GM13976 (cell line): ENCODE measurements around the gene SAMD9.

Experiments used
- DNase-seq: peaks from one replicate; pipeline ENCODE4 v3.0.0; 2012; ENCODE audit warnings: low spot score
- in situ Hi-C: fragments of 300-500 bp; cut with MboI; formaldehyde crosslinking; loops from one replicate; pipeline ENCODE4 v1.12.0; 2022; ENCODE audit warnings: low sequenced_read_pairs, mixed read lengths, inconsistent platforms; ENCODE audit not compliant: unreplicated experiment
- TF ChIP-seq, protein P1 (sequence below): IDR thresholded peaks from 2 replicates; pipeline ENCODE4 v1.5.1; 2012; ENCODE audit warnings: borderline replicate concordance, mild to moderate bottlenecking; ENCODE audit not compliant: insufficient read depth; ENCODE audit errors: extremely low read depth, missing control alignments, control extremely low read depth

Gene SAMD9

DNA sequence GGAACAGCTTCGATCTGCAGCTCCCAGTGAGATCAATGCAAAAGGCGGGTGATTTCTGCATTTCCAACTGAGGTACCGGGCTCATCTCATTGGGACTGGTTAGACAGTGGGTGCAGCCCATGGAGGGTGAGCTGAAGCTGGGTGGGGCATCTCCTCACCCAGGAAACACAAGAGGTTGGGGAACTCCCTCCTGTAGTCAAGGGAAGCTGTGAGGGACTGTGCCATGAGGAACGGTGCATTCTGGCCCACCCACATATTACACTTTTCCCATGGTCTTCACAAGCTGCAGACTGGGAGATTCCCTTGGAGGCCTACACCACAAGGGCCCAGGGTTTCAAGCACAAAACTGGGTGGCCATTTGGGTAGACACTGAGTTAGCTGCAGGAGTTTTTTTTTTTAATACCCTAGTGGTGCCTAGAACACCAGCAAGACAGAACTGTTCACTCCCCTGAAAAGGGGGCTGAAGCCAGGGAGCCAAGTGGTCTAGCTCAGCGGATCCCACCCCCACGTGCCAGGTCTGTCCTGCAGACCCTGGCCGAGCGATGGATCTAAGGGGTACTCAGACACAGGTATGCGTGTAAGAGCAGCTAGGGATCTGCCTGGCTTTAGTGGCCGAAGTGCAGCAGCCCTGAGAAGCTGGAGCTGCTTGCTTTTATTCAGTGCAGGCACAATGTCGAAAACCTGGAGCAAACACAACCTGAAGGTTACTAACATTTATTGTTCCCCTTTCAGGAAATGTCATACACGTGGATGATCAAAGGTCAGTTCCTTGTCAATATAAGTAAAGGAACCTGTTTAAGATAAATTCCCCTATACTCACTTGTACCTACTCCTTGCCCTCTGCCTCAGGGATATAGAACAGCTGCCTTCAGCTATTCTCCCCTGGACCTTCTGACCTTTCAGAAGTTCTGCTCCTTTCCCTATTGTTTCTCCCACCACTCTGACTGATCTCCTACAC lies 3.1 kb upstream of the SAMD9 start:
- no peak for DNase-seq
- TF ChIP-seq, protein P1, sequence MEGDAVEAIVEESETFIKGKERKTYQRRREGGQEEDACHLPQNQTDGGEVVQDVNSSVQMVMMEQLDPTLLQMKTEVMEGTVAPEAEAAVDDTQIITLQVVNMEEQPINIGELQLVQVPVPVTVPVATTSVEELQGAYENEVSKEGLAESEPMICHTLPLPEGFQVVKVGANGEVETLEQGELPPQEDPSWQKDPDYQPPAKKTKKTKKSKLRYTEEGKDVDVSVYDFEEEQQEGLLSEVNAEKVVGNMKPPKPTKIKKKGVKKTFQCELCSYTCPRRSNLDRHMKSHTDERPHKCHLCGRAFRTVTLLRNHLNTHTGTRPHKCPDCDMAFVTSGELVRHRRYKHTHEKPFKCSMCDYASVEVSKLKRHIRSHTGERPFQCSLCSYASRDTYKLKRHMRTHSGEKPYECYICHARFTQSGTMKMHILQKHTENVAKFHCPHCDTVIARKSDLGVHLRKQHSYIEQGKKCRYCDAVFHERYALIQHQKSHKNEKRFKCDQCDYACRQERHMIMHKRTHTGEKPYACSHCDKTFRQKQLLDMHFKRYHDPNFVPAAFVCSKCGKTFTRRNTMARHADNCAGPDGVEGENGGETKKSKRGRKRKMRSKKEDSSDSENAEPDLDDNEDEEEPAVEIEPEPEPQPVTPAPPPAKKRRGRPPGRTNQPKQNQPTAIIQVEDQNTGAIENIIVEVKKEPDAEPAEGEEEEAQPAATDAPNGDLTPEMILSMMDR: no peak
- in situ Hi-C loops: no loop called here

DNA sequence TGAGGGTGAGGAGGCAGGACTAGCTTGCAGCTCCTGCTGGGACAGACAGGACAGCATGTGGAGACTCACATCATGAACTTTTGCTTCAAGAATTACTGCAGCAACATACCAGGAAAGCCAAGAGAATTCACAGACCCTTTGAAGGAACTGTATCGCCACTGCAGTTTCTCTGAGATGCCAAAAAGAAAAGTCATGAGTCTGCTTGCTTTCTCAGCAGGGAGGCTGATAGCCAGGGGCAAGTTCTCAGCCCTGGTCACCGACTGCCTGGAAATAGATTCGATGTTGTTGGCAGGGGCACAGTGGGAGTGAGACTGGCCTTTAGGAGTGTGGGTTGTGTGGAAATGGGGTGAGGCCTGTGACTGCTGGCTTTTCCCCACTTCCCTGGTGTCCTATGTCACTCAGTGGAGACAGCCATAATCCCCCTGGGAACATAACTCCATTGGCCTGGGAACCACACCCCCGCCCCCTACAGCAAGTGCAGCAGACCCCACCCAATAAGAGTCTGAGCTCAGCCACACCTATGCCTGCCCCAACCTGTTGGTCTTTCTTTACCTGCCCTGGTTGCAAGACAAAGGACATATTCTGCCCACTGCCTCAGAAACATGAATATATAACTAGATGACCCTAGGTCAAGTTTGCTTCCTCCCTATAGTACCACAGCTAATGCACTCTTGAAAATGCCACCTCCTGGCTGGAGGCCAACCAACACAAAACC lies 1.6 kb upstream of the SAMD9 start:
- in situ Hi-C loops: no loop called here
- no peak for DNase-seq

DNA sequence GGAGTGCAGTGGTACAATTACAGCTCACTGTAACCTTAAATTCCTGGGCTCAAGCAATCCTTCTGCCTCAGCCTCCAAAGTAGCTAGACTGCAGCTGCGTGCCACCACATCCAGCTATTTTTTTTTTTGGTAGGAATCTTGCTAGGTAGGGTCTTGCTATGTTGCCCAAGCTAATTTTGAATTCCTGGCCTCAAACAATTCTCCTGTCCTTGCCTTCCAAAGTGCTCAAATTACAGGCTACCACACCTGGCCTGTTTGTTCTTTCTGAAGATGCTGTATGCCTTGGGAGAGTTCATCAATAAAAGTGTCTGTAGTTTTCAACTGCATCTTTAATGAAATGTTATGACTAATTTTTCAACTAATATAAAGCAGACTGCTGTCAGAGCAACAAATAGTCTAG lies 452 bp downstream of the SAMD9 start:
- TF ChIP-seq, protein P1: no peak
- in situ Hi-C loops: no loop called here
- no peak for DNase-seq

More for the DNA sequence above, 1.6 kb upstream of the SAMD9 start:
- TF ChIP-seq, protein P1: no peak

DNA sequence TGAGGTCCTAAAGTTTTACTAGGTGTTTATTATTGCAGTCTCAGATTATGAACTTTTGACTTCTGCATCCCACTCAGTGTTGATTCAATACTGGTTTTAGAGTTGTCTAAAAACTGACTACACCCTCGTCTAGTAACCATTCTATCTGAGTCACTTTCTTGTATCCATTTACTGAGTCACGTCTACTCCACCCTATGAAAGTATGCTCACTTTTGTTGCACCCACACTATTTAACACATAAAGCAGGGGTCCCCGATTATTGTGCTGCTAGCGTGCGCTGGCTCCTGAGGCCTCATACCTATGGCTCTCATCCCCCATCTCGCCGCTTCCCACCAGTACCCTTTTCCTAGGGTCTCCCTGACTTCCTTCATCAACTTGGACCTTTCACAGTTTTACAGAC lies 2.0 kb downstream of the SAMD9 start:
- TF ChIP-seq, protein P1: no peak
- DNase-seq: no peak
- in situ Hi-C loops: no loop called here

DNA sequence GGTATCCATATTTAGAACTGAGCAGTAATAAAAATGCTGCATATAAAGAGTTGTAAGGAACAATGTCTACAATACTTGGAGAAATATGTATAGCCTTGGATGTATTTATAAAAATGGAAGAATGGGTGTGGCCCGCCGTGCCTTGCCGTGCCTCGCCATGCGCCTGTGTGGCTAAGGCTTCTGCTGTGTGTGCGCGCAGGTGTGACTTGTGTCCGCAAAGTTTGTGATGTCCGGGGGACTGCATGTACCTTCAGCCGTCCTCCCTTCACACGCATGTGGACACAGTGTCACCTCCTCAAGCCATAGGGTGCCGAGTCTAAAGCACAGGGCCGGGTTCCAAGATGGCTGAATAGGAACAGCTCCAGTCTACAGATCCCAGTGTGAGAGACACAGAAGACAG lies 9.8 kb downstream of the SAMD9 start:
- no peak for DNase-seq

DNA sequence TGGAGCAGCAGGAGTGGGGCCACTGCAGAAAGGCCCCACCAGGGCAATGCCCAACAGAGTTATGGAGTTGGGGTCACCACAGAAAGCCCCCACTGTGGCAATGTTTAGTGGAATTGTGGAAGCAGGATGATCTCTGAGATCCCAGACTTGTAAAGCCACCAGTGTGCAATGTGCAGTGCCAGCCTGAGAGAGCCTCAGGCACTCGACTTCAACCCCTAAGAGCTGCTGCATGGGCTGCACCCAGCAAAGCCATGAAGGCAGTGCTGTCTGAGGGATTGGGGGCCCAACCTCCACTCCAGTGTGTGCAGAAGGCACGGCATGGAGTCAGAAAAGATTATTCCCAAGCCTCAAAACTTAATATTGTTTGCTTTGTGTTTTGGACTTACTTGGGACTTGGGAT lies 20.4 kb downstream of the SAMD9 start:
- DNase-seq: no peak
- in situ Hi-C loops: no loop called here
- TF ChIP-seq, protein P1: no peak

More for the DNA sequence above, 9.8 kb downstream of the SAMD9 start:
- TF ChIP-seq, protein P1: no peak
- in situ Hi-C loops: no loop called here
